ENCODE results near the gene BCL11B.
A peak's percentile ranks its signal among the peaks of the same experiment; 100 is the strongest.

The BCL11B gene

GRCh38 chr14:99226687-99227086 lies 45.3 kb downstream of the BCL11B start:
- DNase-seq (ENCODE audit: insufficient read length, low spot score) (no peak), FAIRE-seq (no peak)

DNA sequence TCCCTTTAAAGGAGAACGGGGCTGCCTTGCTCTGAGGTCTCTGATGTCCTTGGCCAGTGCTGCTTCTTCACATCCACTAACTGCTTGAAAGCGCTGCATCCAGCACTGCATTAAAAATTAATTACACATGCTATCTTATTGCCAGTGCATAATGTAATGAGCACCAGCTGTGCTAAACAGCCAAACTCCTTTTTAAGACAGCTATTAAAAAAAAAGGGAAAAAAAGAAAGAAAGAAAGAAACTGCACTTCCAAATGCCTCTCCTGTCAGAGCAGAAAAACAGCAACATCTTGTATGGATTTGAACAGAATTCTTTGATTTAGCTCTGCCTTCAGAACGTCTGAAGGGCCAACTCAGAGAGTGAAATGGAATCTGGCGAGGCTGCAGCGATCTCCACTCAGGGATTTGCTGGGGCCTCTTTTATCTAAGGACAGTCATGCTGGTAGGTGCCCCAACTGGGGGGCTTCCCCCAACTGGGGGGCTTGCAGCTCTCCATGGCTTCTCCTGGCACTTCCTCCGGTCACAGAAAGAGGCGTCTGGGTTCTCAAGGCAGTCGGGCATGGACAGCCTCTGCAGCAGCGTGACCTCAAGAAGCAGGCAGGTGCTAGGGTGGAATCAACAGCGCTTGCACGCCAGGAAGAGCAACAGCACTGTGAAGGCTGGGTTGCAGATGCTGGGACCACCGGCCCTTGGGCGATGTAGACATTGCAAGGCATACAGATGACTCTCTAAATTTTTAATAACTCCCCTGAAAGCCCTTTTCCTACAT lies 46.4 kb downstream of the BCL11B start:
- FAIRE-seq (no peak), DNase-seq (ENCODE audit: insufficient read length, low spot score) (no peak)

DNA sequence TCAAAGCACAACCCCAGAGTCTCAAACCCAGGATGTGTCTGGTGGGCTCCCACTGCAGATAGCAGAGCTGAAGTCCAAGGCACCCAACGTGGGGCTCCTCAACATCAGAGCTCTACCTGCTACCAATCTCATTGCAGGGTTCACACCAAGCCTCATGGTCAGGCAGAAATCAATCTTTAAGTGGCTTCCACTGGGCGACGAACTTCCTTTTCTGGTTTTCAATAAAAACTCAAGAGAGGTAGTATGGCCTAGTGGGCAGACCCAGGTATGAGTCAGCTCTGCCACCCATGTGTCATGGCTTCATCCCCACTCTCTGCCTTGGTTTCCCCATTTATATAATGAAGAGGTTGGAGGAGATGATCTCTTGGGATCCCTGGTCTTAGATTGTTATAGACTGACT lies 47.0 kb downstream of the BCL11B start:
- DNase-seq (ENCODE audit: insufficient read length, low spot score) (no peak), FAIRE-seq (no peak)

- no peak for DNase-seq (ENCODE audit: insufficient read length, low spot score)
- FAIRE-seq: no peak
Measured at GRCh38 chr14:99224116-99224910, 47.7 kb downstream of the BCL11B start.

- FAIRE-seq: no peak
- no peak for DNase-seq (ENCODE audit: insufficient read length, low spot score)
Measured at GRCh38 chr14:99221445-99221844, 50.6 kb downstream of the BCL11B start.

GRCh38 chr14:99217066-99217955 lies 54.7 kb downstream of the BCL11B start:
- peak; percentile 69 for FAIRE-seq

DNA sequence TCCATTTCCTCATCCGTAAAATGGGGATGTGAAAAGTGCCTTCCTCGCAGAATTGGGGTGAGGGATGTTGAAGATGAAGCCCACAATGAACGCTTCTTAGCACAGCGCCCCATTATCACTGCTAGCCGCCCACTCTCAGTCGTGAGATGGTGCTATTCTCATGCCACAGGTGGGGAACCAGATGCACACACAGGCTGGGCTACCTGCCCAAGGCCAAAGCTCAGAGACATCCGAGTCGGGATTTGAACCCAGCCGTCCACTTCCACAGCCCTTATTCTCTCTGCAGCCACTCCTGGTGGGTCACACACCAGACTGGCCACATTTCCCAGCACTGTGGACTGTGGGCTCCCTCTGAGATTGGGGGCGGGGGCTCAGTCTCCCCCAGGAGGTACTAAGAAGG lies 55.8 kb downstream of the BCL11B start:
- DNase-seq (ENCODE audit: insufficient read length, low spot score): no peak
- no peak for FAIRE-seq

More at GRCh38 chr14:99217066-99217955, 54.7 kb downstream of the BCL11B start:
- no peak for DNase-seq (ENCODE audit: insufficient read length, low spot score)

- no peak for FAIRE-seq
- DNase-seq (ENCODE audit: insufficient read length, low spot score): no peak
Measured at GRCh38 chr14:99215277-99215676, 56.7 kb downstream of the BCL11B start.

DNA sequence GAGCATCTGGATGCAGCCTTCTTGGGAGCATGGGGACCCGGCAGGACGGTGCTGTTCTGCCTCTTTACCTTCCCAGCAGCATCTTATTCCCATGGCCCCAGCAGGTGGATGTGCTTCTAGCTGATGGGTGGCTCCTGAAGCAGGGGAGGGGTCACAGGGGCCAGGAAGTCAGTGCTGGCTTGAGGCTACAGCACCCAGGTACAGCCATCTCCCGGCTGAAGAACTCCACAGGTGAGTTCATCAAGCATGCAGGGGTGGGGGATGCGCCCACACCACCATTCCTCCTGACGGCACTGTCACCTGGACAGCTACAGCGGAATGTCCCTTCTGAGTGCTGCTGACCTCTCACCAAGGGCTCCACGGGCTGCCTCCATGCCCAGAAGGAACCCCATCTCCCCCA lies 57.3 kb downstream of the BCL11B start:
- DNase-seq (ENCODE audit: insufficient read length, low spot score) (no peak), FAIRE-seq (no peak)

- FAIRE-seq: no peak
Measured at GRCh38 chr14:99213527-99213971, 58.4 kb downstream of the BCL11B start.

DNA sequence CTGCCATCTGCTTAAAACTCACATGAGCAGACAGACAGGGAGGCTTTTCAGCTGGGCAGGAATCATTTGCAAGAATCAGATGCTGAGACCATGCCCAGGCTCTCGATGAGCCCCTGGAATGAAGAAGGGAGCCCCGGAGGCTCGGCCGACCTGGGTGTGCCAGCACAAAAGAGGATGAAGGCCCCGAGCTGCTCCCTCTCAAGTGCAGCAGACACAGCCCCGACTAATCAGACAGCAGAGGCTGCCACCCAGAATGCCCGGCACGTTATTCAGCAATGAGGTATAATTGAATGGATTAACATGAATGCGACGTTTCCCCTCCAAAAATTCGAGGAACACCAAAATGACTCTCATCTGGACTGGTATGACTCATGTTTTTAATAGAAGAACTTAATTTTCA lies 58.9 kb downstream of the BCL11B start:
- DNase-seq (ENCODE audit: insufficient read length, low spot score) (no peak), FAIRE-seq (no peak)

More at GRCh38 chr14:99213527-99213971, 58.4 kb downstream of the BCL11B start:
- DNase-seq (ENCODE audit: insufficient read length, low spot score): no peak

GRCh38 chr14:99212646-99213045 lies 59.4 kb downstream of the BCL11B start:
- DNase-seq (ENCODE audit: insufficient read length, low spot score): no peak
- no peak for FAIRE-seq

DNA sequence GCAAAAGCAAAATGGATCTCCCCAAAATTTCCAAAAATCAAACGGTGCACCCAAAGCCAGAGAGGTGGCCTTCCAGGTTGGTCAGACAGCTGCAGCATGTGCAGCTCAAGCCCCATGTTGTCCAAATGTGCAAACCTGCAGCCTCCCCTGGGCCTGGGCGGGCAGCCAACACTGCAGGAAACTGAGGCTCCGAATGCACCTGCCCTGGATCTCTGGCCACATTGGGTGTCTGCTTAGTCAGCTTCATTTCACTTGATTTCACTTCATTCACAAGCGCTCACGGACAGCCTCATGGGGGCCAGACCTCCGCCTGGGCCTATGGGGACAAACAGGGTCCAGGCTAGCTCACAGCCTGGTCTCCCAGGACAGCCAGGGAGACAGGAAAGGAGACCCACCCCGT lies 59.8 kb downstream of the BCL11B start:
- no peak for FAIRE-seq

DNA sequence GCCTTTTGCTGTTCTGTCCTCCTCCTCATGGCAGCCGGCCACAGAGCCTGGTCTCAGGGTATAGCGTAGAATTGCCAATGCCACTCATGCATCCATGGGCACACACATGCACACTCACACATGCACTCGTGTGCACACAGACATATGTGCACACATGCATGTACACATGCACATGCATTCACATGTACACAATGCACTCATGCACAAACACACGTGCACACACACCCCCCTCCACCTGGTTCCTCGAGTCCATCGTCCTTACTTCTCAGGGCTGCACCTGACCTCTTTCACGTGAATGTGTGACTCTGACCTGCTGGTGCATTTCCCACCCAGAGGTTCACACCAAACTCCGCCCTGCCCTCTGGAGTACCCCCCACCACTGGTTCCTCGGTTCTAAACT lies 60.6 kb downstream of the BCL11B start:
- DNase-seq (ENCODE audit: insufficient read length, low spot score) (no peak), FAIRE-seq (peak; percentile 44)

More for the DNA sequence above, 59.8 kb downstream of the BCL11B start:
- no peak for DNase-seq (ENCODE audit: insufficient read length, low spot score)

DNA sequence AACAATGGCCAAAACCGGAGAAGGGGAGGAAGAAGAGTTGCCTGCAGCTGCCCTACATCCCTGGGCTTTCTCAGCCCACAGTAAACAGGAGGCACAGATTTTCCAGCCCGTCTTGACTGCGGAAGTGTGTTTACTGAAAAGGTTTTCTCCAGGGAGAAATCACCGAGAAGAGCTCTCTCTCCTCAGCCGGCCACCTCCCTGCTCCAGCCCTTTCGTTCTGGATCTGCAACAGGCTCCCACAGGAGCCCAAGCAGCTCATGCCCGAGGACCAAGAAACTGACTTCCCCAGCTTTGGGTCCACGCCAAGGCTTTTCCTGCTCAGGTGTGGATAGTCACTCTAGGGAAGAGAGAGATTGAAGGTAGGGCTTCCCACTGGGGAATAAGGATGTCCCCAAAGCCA lies 61.7 kb downstream of the BCL11B start:
- FAIRE-seq: no peak
- DNase-seq (ENCODE audit: insufficient read length, low spot score): no peak

- DNase-seq (ENCODE audit: insufficient read length, low spot score): no peak
- FAIRE-seq: no peak
Measured at GRCh38 chr14:99209409-99209808, 62.6 kb downstream of the BCL11B start.

- FAIRE-seq (no peak), DNase-seq (ENCODE audit: insufficient read length, low spot score) (no peak)
Measured at GRCh38 chr14:99208318-99208717, 63.7 kb downstream of the BCL11B start.

DNA sequence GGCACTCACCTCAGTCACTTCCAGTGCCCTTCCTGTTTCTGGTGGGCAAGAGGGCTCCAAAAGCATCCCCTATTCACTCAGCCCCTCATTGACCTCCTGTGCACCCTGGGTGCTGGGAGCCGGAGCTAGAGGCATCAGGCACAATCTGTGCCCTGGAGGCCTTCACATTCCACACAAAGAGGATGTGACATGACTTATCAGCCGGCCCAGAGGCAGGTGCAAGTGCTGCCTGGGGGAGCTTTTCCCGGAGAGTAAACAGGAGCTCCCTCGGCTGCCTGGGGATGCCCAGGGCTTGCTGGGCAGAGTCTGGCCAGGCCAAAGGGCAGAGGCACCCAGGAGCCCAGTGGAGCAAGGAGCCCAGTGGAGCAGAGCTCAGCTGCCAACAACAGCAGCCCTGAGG lies 64.5 kb downstream of the BCL11B start:
- FAIRE-seq (no peak), DNase-seq (ENCODE audit: insufficient read length, low spot score) (no peak)

GRCh38 chr14:99206090-99206489 lies 65.9 kb downstream of the BCL11B start:
- FAIRE-seq (no peak), DNase-seq (ENCODE audit: insufficient read length, low spot score) (no peak)

DNA sequence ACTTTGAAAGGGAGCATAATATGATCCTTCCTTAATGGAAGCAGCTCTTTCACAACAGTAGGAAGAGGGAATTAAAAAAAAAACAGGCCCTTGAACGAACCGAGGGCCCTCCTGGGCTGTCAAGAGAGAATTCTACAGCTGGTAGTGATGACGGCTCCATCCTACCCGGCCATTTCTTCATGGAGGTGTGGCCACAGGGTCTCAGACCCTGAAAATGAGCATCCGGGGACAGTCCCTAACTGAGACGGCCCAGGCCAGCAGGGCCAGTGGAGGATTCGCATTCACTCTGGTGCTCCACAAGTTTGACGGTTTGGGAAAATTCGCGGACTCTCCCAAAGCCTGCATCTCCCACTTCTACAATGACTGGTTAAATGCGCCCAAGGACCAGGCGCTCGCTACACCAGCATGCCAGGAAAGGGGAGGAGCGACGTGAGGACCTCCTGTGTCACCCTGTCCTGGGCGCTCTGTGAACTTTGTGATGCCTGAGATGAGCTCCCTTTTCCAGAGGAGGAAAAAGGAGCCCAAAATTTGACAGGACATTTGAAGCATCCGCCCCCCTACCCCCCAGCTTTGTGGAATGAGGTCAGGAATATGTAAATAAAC lies 66.8 kb downstream of the BCL11B start:
- DNase-seq (ENCODE audit: insufficient read length, low spot score): no peak
- no peak for FAIRE-seq

DNA sequence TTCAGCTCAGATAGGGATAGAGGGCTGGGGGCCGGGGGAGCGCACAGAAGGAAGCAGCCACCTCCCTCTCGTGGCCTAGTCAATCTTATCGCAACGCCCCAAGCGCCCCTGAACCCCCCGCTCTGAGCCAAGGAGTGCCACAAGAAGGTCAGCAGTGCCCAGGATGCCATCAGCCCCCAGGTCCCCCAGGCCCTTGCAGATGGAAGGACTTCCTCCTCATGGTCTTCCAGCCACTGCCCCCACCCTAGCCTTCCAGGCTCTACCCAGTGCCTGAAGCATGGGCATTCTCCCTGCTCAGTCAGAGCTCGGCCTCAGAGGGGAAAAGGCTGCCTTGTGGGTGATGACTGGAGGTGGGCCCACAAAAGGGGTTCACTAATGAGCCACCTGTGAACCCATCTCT lies 68.2 kb downstream of the BCL11B start:
- DNase-seq (ENCODE audit: insufficient read length, low spot score): no peak
- FAIRE-seq: no peak

All from HTR-8/SVneo (cell line).